ENCODE measurements around the gene ZNF541.

GRCh38 chr19:47608074-47608918 is 35.3 kb upstream of the ZNF541 start:
- TF ChIP-seq POLR2AphosphoS5 (IDR thresholded peaks at IDR 0.05) (peak; percentile 87 to 92 (median 91)), POLR2A (IDR thresholded peaks at IDR 0.05) (peak; percentile 15 to 78 (median 47))
- TF ChIP-seq, protein P1, sequence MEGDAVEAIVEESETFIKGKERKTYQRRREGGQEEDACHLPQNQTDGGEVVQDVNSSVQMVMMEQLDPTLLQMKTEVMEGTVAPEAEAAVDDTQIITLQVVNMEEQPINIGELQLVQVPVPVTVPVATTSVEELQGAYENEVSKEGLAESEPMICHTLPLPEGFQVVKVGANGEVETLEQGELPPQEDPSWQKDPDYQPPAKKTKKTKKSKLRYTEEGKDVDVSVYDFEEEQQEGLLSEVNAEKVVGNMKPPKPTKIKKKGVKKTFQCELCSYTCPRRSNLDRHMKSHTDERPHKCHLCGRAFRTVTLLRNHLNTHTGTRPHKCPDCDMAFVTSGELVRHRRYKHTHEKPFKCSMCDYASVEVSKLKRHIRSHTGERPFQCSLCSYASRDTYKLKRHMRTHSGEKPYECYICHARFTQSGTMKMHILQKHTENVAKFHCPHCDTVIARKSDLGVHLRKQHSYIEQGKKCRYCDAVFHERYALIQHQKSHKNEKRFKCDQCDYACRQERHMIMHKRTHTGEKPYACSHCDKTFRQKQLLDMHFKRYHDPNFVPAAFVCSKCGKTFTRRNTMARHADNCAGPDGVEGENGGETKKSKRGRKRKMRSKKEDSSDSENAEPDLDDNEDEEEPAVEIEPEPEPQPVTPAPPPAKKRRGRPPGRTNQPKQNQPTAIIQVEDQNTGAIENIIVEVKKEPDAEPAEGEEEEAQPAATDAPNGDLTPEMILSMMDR (IDR thresholded peaks at IDR 0.05 in 8 of 11, conservative IDR thresholded peaks at IDR 0.05 in 3 of 11): peak in 7 of 11 experiments; percentile 34 to 58 (median 48)
